Fibroblast of mammary gland (primary cell): ENCODE measurements around the gene UXS1.

ENCODE experiments used
- DNase-seq: peaks from one replicate; pipeline ENCODE4 v3.0.0-alpha.2; 2010; ENCODE audit warnings: low read depth
- H3K4me3 ChIP-seq: 2 replicates; pipeline ENCODE4 v1.5.1; 2011; ENCODE audit warnings: low read depth, mild to moderate bottlenecking, low read length, moderate library complexity; ENCODE audit not compliant: control insufficient read depth
- CTCF ChIP-seq: conservative IDR thresholded peaks from 2 replicates; pipeline ENCODE4 v1.5.1; 2011; ENCODE audit warnings: low read depth, low read length, inconsistent platforms; ENCODE audit not compliant: control insufficient read depth, insufficient read depth

UXS1 gene

GRCh38 chr2:106161938-106162820, 31.9 kb downstream of the UXS1 start:
- DNase-seq, result no peak
- no peak overlapping the region for H3K4me3 ChIP-seq
- TF ChIP-seq CTCF, result no peak

- no peak for TF ChIP-seq CTCF
- no peak overlapping the region for H3K4me3 ChIP-seq
- no peak for DNase-seq
Observed at GRCh38 chr2:106161341-106161740, 32.8 kb downstream of the UXS1 start.

- no peak for DNase-seq
Observed at GRCh38 chr2:106160786-106161261, 33.3 kb downstream of the UXS1 start.

DNA sequence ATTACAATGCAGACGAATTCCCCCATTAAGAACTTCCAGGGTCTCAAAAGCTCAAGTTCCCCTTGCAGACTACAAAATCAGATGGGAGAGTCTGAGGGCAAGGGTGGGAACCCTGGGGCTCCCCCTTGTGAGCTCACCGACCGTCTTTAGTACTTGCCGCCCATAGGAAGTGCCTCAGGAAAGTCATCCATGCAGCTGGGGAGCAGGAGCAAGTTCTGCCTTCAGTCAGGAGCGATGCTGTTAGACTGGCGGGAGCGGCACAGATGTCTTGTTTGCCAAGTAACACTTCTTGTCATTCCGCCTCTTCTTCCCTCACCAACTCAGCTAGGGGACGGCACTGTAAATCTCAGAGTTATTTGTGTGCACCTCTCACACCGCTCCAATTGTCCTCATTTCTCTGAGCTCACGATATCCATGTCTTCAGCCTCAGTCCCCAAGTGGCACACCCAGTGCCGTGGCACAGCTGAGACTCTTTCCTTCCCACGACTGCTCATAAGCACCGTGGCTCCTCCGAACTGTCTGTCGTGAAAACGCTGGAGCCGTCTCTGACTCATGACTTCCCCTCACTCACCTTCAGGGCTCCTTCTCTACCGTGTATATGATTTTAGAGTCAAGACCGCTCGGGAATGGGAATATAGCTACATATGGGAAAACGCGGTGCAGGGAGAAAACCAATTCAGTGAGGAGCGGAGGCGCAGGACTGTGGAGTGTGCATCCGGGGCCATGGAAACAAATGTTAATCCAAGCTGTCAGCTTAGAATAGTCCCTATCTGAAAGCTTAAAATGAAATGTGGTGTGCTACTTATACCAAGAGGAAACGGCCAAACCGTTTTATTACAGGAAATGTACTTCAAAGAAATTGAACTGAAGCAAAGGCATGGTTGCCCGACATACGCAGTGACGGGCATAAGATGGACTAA, 34.0 kb downstream of the UXS1 start:
- no peak overlapping the region for H3K4me3 ChIP-seq
- no peak for DNase-seq
- TF ChIP-seq CTCF, result no peak

More at GRCh38 chr2:106160786-106161261, 33.3 kb downstream of the UXS1 start:
- TF ChIP-seq CTCF, result no peak
- H3K4me3 ChIP-seq, result no peak overlapping the region

DNA sequence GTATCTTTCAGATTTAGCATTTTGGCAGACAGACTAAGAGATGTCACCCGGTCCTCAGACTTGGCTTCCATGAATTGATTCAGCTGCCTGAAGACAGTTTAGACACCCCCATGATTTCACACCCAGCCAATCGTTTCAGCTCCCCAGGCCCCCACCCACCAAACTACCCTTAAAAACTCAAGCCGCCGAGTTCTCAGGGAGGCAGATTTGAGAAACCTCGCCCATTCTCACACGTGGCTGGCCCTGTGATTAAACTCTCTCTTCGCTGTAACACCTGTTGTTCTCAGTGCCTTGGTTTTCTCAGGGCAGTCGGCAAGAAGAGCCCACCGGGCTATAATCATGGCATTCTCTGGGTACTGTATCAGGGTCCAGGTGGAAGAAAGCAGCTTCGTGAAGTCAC, 35.2 kb downstream of the UXS1 start:
- no peak for TF ChIP-seq CTCF
- no peak for DNase-seq
- H3K4me3 ChIP-seq, result no peak overlapping the region

GRCh38 chr2:106158131-106158530, 36.0 kb downstream of the UXS1 start:
- DNase-seq, result no peak
- TF ChIP-seq CTCF, result no peak
- no peak overlapping the region for H3K4me3 ChIP-seq
